GM19099 (cell line): ENCODE data around the gene ACSBG1.
A peak's percentile ranks its signal among the peaks of the same experiment; 100 is the strongest.

ENCODE experiments used
- POLR2A ChIP-seq: IDR thresholded peaks from 3 replicates; pipeline ENCODE4 v1.6.1; 2011; ENCODE audit warnings: low read depth; ENCODE audit not compliant: insufficient read length; ENCODE audit errors: extremely low read depth

The ACSBG1 gene

DNA sequence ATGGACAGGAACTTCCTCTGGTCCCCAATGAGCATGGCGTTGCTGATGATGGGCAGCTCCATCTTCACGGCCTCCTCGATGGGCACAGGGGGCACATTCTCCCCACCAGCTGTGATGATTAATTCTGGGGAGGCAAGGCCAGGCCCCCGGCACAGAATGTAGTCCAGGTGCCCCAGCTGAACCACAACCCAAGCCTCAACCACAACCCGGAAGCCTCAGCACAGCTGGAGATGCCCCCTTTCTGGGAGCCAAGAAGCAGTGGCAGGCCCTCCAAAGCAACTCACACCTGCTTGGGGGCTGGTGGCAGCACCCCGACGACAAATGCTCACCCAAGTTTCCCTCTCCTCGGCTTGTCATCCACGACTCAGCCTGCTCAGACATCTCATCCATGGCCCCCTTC lies 60.0 kb downstream of the ACSBG1 start:
- no peak for TF ChIP-seq POLR2A

- no peak for TF ChIP-seq POLR2A
These were observed 62.4 kb downstream of the ACSBG1 start for GRCh38 chr15:78171864-78172472.

GRCh38 chr15:78170848-78171773 lies 63.3 kb downstream of the ACSBG1 start:
- no peak for TF ChIP-seq POLR2A

DNA sequence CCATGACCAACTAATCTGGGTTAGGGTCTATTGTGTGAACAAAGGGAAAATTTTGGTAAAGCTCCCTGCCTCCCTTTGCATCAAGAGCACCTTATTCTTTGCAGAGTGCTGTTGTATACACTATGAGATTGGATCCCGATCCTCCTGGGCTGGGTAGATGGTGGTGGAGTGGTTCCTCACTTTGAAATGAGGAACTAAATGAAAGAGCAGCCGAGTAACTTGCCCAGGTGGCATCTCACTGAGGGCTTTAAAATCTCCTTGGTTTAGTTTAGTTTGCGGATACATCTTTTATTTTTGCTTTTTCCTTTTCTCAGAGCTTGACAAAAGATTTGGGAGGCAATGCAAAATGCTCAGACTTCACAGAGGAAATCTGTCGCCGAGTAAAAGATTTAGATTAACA lies 65.8 kb downstream of the ACSBG1 start:
- TF ChIP-seq POLR2A: no peak

DNA sequence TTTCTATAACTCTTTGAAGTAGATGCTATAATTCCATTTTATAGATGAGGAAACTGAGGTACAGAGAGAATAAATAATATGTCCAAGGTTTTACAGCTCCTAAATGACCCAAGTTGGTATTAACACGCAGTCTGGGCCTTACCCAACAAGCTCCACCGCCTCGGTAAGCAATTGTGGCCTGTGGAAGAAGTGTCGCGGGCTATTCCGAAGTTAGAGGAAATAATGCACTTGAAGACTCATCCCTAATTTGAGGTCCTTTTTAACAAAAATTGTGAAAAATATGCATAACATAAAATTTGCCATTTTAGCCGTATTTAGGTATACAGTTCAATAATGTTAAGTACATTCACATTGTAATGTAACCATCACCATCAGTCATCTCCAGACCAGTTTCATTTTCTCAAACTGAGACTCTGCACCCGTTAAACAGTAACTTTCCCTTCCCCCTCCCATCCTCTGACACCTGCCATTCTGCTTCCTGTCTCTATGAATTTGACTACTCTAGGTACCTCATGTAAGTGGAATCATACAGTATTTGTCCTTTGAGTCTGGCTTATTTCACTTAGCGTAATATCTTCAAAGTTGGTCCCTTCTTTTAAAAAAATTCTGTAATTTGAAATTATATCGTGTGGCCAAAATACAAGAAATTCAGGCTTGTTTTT lies 67.0 kb downstream of the ACSBG1 start:
- TF ChIP-seq POLR2A: no peak

DNA sequence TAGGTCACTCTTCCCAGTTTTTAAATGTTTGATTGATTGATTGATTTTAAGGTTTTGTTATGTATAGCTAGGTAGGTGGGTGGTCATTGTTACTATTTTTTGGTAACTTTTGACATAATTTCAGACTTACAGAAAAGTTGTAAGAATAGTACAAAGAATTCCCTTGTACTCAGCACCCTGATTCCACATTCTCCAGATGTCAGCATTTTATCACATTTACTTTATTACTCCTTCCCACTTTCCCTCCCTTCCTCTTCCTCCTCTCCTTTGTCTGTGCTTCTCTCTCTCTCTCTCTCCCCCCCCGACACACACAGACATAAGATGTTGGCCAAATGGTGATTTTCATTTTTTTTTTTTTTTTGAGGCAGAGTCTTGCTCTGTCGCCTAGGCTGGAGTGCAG lies 70.4 kb downstream of the ACSBG1 start:
- no peak for TF ChIP-seq POLR2A

- TF ChIP-seq POLR2A: no peak
These were observed 72.3 kb downstream of the ACSBG1 start for GRCh38 chr15:78162038-78162437.

DNA sequence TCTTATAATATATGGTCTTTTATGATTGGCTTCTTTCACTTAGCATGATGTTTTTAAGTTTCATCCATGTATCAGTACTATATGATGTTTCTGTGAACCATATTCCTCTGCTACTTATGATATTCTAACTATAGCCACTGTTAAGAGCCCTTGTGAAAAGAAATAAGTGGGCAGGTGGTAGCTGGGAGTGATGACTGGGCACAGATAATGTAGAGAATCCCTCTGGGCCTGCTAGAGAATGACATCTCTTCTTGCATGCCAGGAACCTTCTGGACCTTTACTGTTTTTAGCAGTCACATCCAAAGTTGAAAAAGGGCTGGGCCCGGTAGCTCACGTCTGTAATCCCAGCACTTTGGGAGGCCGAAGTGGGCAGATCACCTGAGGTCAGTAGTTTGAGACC lies 75.0 kb downstream of the ACSBG1 start:
- no peak for TF ChIP-seq POLR2A

DNA sequence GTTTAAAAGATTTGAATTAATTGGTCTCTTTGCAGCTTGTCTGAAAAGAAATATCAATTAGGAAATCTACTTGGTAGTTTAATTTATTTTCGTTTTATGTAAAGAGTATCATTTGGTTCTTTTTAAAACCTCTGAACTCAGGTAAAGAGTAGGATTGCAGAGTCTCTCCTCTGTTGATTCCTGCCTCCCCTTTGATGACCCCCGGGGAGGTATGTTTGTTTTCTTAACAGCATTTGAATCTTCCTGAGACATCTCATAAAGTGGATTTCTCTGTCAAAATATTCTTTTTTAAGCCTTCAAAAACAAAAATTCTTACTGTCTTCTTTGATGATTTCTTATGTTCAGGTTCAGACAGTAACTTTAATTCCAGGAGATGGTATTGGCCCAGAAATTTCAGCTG lies 77.2 kb downstream of the ACSBG1 start:
- TF ChIP-seq POLR2A: no peak

DNA sequence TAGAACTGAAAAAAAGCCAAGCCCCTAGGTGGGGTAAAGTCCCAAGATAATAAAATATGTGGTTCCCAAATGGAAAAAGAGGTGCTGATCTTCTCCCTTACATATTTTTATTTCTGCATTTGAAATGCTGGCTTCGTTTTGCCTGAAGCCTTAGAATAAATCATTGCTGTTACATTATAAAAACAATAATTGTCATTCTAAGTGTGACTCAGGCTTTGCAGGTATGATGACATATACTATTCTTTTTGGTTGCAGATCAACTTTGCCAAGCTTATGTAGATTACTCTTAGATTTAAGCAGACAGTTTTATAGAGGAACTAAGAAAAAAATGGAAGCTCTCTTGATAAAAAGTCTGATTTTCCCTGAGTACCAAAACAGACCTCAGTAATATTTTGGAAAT lies 77.7 kb downstream of the ACSBG1 start:
- TF ChIP-seq POLR2A: no peak

DNA sequence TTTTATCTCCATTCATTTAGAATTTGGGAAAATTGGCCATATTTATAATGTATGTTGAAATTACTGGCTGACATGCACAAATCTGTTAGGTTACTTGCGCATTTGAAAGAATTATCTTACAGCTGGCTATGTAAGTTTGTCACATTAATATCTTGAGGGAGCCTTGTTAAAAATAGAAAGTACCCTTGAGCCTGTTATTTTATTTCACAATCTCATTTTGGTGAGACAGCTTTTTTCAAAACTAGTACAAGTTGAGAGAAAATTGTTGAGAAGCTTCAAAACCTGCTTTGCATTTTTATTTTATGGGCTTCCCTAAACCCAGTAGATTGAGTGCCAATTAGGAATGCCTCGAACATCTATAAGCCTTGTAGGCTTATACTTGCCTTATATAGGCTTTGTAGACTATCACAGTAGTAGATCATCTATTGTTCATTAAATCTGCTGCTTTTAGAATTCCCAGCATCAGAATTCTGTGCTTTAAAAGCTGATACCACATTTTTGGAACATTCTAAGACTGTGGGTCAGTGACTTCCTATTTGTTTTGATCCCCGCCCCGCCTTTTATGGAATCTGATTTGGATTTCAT lies 78.9 kb downstream of the ACSBG1 start:
- TF ChIP-seq POLR2A: no peak

- no peak for TF ChIP-seq POLR2A
These were observed 79.4 kb downstream of the ACSBG1 start for GRCh38 chr15:78154955-78155354.

- TF ChIP-seq POLR2A: no peak
These were observed 84.3 kb downstream of the ACSBG1 start for GRCh38 chr15:78149805-78150751.

- TF ChIP-seq POLR2A: peak; percentile 94
These were observed 85.1 kb downstream of the ACSBG1 start, which contains the start of gene IDH3A for GRCh38 chr15:78149068-78149804. Gene IDH3A, plus strand, starts transcription at chr15:78149362. Its CDS starts 42 bp downstream, at chr15:78149404.
